OCI-LY3 (cell line): ENCODE measurements around the gene TBC1D8.
A peak's percentile ranks its signal among the peaks of the same experiment; 100 is the strongest.

Source experiments
- H2AFZ ChIP-seq: fragments of 200-600, 300-600 bp; shearing (Covaris generic); 2 replicates; pipeline ENCODE4 v1.6.0; 2014; ENCODE audit warnings: antibody characterized with exemption, low read depth, low read length
- H3K27ac ChIP-seq: fragments of 200-600, 300-600 bp; sonication (generic); 2 replicates; pipeline ENCODE4 v1.5.1; 2014; ENCODE audit warnings: mild to moderate bottlenecking, low read length, moderate library complexity, mixed read lengths
- H3K27me3 ChIP-seq: fragments of 200-600, 300-600 bp; sonication (generic); 2 replicates; pipeline ENCODE4 v1.6.1; 2014; ENCODE audit warnings: low read depth, low read length, mixed read lengths
- H3K36me3 ChIP-seq: fragments of 200-600, 300-600 bp; sonication (generic); replicated peaks from 2 replicates; pipeline ENCODE3; 2014; ENCODE audit warnings: low read depth, low read length, mixed read lengths
- H3K4me1 ChIP-seq: fragments of 300-600, 200-600 bp; sonication (generic); 2 replicates; pipeline ENCODE4 v1.6.1; 2014; ENCODE audit warnings: low read length, mixed read lengths
- H3K4me2 ChIP-seq: fragments of 200-600, 300-600 bp; sonication (generic); 2 replicates; pipeline ENCODE4 v1.6.1; 2014; ENCODE audit warnings: low read length, mixed read lengths
- H3K4me3 ChIP-seq: fragments of 300-600, 200-600 bp; sonication (generic); 2 replicates; pipeline ENCODE4 v1.5.1; 2014; ENCODE audit warnings: antibody characterized with exemption, mild to moderate bottlenecking, low read length, moderate library complexity
- H3K79me2 ChIP-seq: fragments of 300-600, 200-600 bp; shearing (Covaris generic); 2 replicates; pipeline ENCODE4 v1.6.1; 2014; ENCODE audit warnings: mild to moderate bottlenecking, low read length, mixed read lengths
- H3K9ac ChIP-seq: fragments of 300-600, 200-600 bp; shearing (Covaris generic); 2 replicates; pipeline ENCODE4 v1.6.0; 2014; ENCODE audit warnings: mild to moderate bottlenecking, low read length, moderate library complexity
- H3K9me3 ChIP-seq: fragments of 200-600, 300-600 bp; shearing (Covaris generic); 2 replicates; pipeline ENCODE4 v1.6.1; 2014; ENCODE audit warnings: low read length, mixed read lengths; ENCODE audit not compliant: insufficient read depth
- H4K20me1 ChIP-seq: fragments of 200-600, 300-600 bp; sonication (generic); 2 replicates; pipeline ENCODE4 v1.6.1; 2016; ENCODE audit warnings: low read length, mixed read lengths; ENCODE audit not compliant: insufficient read depth
- CTCF ChIP-seq: fragments of 200-600, 300-600 bp; sonication (generic); IDR thresholded peaks from 2 replicates; pipeline ENCODE4 v1.5.1; 2014; ENCODE audit warnings: antibody characterized with exemption, low read length, low read depth
- EZH2phosphoT487 ChIP-seq: fragments of 200-600 bp; shearing (Covaris generic); IDR thresholded peaks from 2 replicates; pipeline ENCODE4 v1.6.1; 2018; ENCODE audit warnings: antibody characterized with exemption, mixed run types, low read depth

Gene TBC1D8

GRCh38 chr2:101006065-101006715 is 145.0 kb downstream of the TBC1D8 start:
- Histone ChIP-seq H3K4me1 (peaks cover 36% of the 10 kb centered on the region), H4K20me1 (peaks cover 71% of the 10 kb centered on the region), H3K27me3 (no peaks in the 10 kb centered on the region), H3K9ac (no peak overlapping the region), H3K4me2 (no peak overlapping the region), H3K36me3 (peaks cover 69% of the 10 kb centered on the region), H3K4me3 (no peak overlapping the region), H3K79me2 (peaks cover 60% of the 10 kb centered on the region), H3K27ac (no peak overlapping the region), H2AFZ (no peak overlapping the region), H3K9me3 (no peaks in the 10 kb centered on the region)
- TF ChIP-seq CTCF (no peak), EZH2phosphoT487 (no peak)

- H3K9ac ChIP-seq, result no peak overlapping the region
Measured at GRCh38 chr2:101004620-101005325, 146.4 kb downstream of the TBC1D8 start.

GRCh38 chr2:101003278-101003775 is 147.9 kb downstream of the TBC1D8 start:
- Histone ChIP-seq H3K4me2 (peak overlapping the region; percentile 79), H3K9ac (peak overlapping the region; percentile 98), H3K79me2 (peaks cover 56% of the 10 kb centered on the region), H3K27me3 (no peaks in the 10 kb centered on the region), H3K27ac (peak overlapping the region; percentile 67), H3K4me1 (peaks cover 21% of the 10 kb centered on the region), H2AFZ (no peak overlapping the region), H3K4me3 (peak overlapping the region; percentile 99), H3K36me3 (peaks cover 59% of the 10 kb centered on the region), H3K9me3 (no peaks in the 10 kb centered on the region), H4K20me1 (peaks cover 53% of the 10 kb centered on the region)
- TF ChIP-seq CTCF (no peak), EZH2phosphoT487 (no peak)

More at GRCh38 chr2:101004620-101005325, 146.4 kb downstream of the TBC1D8 start:
- Histone ChIP-seq H3K27me3 (no peaks in the 10 kb centered on the region), H3K36me3 (peaks cover 63% of the 10 kb centered on the region), H3K9me3 (no peaks in the 10 kb centered on the region), H3K4me1 (peaks cover 23% of the 10 kb centered on the region), H3K4me2 (no peak overlapping the region), H2AFZ (no peak overlapping the region), H3K79me2 (peaks cover 57% of the 10 kb centered on the region), H3K27ac (no peak overlapping the region), H3K4me3 (no peak overlapping the region), H4K20me1 (peaks cover 59% of the 10 kb centered on the region)
- TF ChIP-seq EZH2phosphoT487 (no peak), CTCF (no peak)

- Histone ChIP-seq H3K4me3 (peak overlapping the region; percentile 99), H3K36me3 (peaks cover 53% of the 10 kb centered on the region), H3K9ac (peak overlapping the region; percentile 98), H3K79me2 (peaks cover 50% of the 10 kb centered on the region), H3K27me3 (no peaks in the 10 kb centered on the region), H2AFZ (peak overlapping the region; percentile 85; the same call in 1 of the 2 replicates), H3K27ac (peak overlapping the region; percentile 67), H3K9me3 (no peaks in the 10 kb centered on the region), H3K4me2 (peak overlapping the region; percentile 79), H4K20me1 (peaks cover 47% of the 10 kb centered on the region), H3K4me1 (peaks cover 21% of the 10 kb centered on the region)
- TF ChIP-seq CTCF (no peak), EZH2phosphoT487 (no peak)
Measured at GRCh38 chr2:101002562-101003277, 148.5 kb downstream of the TBC1D8 start.
